T-helper 17 cell (primary cell): Measurements from ENCODE around the gene DOCK4. TPM values are rescaled to one million over a fixed set of nuclear protein-coding genes. Genes with fewer than 3 reads are reported as not detected.

Source experiments
- ATAC-seq: fragments of 150-1000 bp; cut with Tn5 transposase; 2 replicates; pipeline ENCODE4 v1.10.0; 2021; ENCODE audit warnings: mild to moderate bottlenecking, moderate library complexity
- DNase-seq, 3 donors: peaks; one replicate each; pipeline versions ENCODE4 v3.0.0 to v3.0.0-alpha.2; 2020 to 2021
- H3K9me3 ChIP-seq: one replicate; pipeline ENCODE4 v1.7.0; 2013; ENCODE audit warnings: low read length, mild to moderate bottlenecking; ENCODE audit not compliant: control insufficient read depth, poor library complexity, severe bottlenecking
- H3K27ac Mint-ChIP-seq: one replicate; pipeline ENCODE4 v1.8.0; 2022; ENCODE audit warnings: mild to moderate bottlenecking, moderate library complexity, mixed read lengths
- H3K27me3 Mint-ChIP-seq: one replicate; pipeline ENCODE4 v1.8.0; 2022; ENCODE audit warnings: mixed read lengths
- H3K36me3 Mint-ChIP-seq: one replicate; pipeline ENCODE4 v1.8.0; 2022; ENCODE audit warnings: low read depth, mixed read lengths
- H3K4me1 Mint-ChIP-seq: one replicate; pipeline ENCODE4 v1.8.0; 2022; ENCODE audit warnings: mild to moderate bottlenecking, mixed read lengths
- H3K4me3 Mint-ChIP-seq: one replicate; pipeline ENCODE4 v1.8.0; 2022; ENCODE audit warnings: mild to moderate bottlenecking, moderate library complexity, mixed read lengths
- total RNA-seq, 4 donors: library from RNA in 2 of 4; stranded (reverse) in 2 of 4; gene quantifications; one replicate each; pipeline ENCODE4 v1.2.3 and lab custom pipeline; 2022 to 2026

The DOCK4 gene
- total RNA-seq, 2 donors from 2014 or later: 0.18 to 0.57 TPM

GRCh38 chr7:112071856-112072255, 134.3 kb downstream of the DOCK4 start:
- H3K4me1 Mint-ChIP-seq: no peaks in the 10 kb centered on the region
- no peak for DNase-seq
- peaks cover 23% of the 10 kb centered on the region for H3K27me3 Mint-ChIP-seq
- H3K27ac Mint-ChIP-seq: no peak overlapping the region
- H3K36me3 Mint-ChIP-seq: no peaks in the 10 kb centered on the region
- no peaks in the 10 kb centered on the region for H3K9me3 ChIP-seq
- no peak overlapping the region for H3K4me3 Mint-ChIP-seq
- no peak for ATAC-seq

- H3K27me3 Mint-ChIP-seq: peaks cover 23% of the 10 kb centered on the region
- no peaks in the 10 kb centered on the region for H3K9me3 ChIP-seq
- ATAC-seq: no peak
- H3K27ac Mint-ChIP-seq: no peak overlapping the region
- H3K4me1 Mint-ChIP-seq: no peaks in the 10 kb centered on the region
- no peaks in the 10 kb centered on the region for H3K36me3 Mint-ChIP-seq
- no peak overlapping the region for H3K4me3 Mint-ChIP-seq
- DNase-seq: no peak
These were observed 135.4 kb downstream of the DOCK4 start for GRCh38 chr7:112070674-112071256.

GRCh38 chr7:112069879-112070321, 136.3 kb downstream of the DOCK4 start:
- no peak overlapping the region for H3K4me3 Mint-ChIP-seq
- H3K27me3 Mint-ChIP-seq: peaks cover 19% of the 10 kb centered on the region
- H3K27ac Mint-ChIP-seq: no peak overlapping the region
- ATAC-seq (no peak), DNase-seq (no peak)
- no peaks in the 10 kb centered on the region for H3K4me1 Mint-ChIP-seq
- no peaks in the 10 kb centered on the region for H3K9me3 ChIP-seq
- no peaks in the 10 kb centered on the region for H3K36me3 Mint-ChIP-seq

GRCh38 chr7:112068967-112069366, 137.2 kb downstream of the DOCK4 start:
- Mint-ChIP-seq H3K27ac (no peak overlapping the region), H3K4me1 (no peaks in the 10 kb centered on the region), H3K36me3 (no peaks in the 10 kb centered on the region), H3K4me3 (no peak overlapping the region), H3K27me3 (peaks cover 13% of the 10 kb centered on the region)
- H3K9me3 ChIP-seq: no peaks in the 10 kb centered on the region
- DNase-seq: no peak
- ATAC-seq: no peak

- ATAC-seq (no peak), DNase-seq (no peak)
- H3K9me3 ChIP-seq: no peaks in the 10 kb centered on the region
- Mint-ChIP-seq H3K36me3 (no peaks in the 10 kb centered on the region), H3K27ac (no peak overlapping the region), H3K4me1 (no peaks in the 10 kb centered on the region), H3K27me3 (peaks cover 24% of the 10 kb centered on the region), H3K4me3 (no peak overlapping the region)
These were observed 138.3 kb downstream of the DOCK4 start for GRCh38 chr7:112067632-112068540.

- ATAC-seq (no peak), DNase-seq (no peak)
- H3K27me3 Mint-ChIP-seq: peaks cover 29% of the 10 kb centered on the region
- H3K4me1 Mint-ChIP-seq: no peaks in the 10 kb centered on the region
- H3K36me3 Mint-ChIP-seq: no peaks in the 10 kb centered on the region
- H3K4me3 Mint-ChIP-seq: no peak overlapping the region
- H3K27ac Mint-ChIP-seq: no peak overlapping the region
- H3K9me3 ChIP-seq: no peaks in the 10 kb centered on the region
These were observed 139.0 kb downstream of the DOCK4 start for GRCh38 chr7:112067200-112067599.

GRCh38 chr7:112065758-112066157, 140.4 kb downstream of the DOCK4 start:
- ATAC-seq (no peak), DNase-seq (no peak)
- H3K27me3 Mint-ChIP-seq: peaks cover 36% of the 10 kb centered on the region
- no peaks in the 10 kb centered on the region for H3K4me1 Mint-ChIP-seq
- no peaks in the 10 kb centered on the region for H3K36me3 Mint-ChIP-seq
- no peak overlapping the region for H3K27ac Mint-ChIP-seq
- H3K4me3 Mint-ChIP-seq: no peak overlapping the region
- no peaks in the 10 kb centered on the region for H3K9me3 ChIP-seq

- H3K9me3 ChIP-seq: no peaks in the 10 kb centered on the region
- no peaks in the 10 kb centered on the region for H3K4me1 Mint-ChIP-seq
- H3K4me3 Mint-ChIP-seq: no peak overlapping the region
- H3K36me3 Mint-ChIP-seq: no peaks in the 10 kb centered on the region
- ATAC-seq (no peak), DNase-seq (no peak)
- H3K27ac Mint-ChIP-seq: no peak overlapping the region
- H3K27me3 Mint-ChIP-seq: peaks cover 36% of the 10 kb centered on the region
These were observed 141.4 kb downstream of the DOCK4 start for GRCh38 chr7:112064627-112065385.

- Mint-ChIP-seq H3K27ac (no peak overlapping the region), H3K4me3 (no peak overlapping the region), H3K36me3 (no peaks in the 10 kb centered on the region), H3K27me3 (peaks cover 41% of the 10 kb centered on the region), H3K4me1 (no peaks in the 10 kb centered on the region)
- no peak for ATAC-seq
- no peak for DNase-seq
- no peaks in the 10 kb centered on the region for H3K9me3 ChIP-seq
These were observed 142.2 kb downstream of the DOCK4 start for GRCh38 chr7:112063974-112064373.

- no peaks in the 10 kb centered on the region for H3K4me1 Mint-ChIP-seq
- no peak overlapping the region for H3K4me3 Mint-ChIP-seq
- H3K27me3 Mint-ChIP-seq: peaks cover 29% of the 10 kb centered on the region
- H3K36me3 Mint-ChIP-seq: no peaks in the 10 kb centered on the region
- no peaks in the 10 kb centered on the region for H3K9me3 ChIP-seq
- no peak overlapping the region for H3K27ac Mint-ChIP-seq
- ATAC-seq: no peak
- DNase-seq: no peak
These were observed 145.1 kb downstream of the DOCK4 start for GRCh38 chr7:112061051-112061450.

GRCh38 chr7:112060625-112061024, 145.6 kb downstream of the DOCK4 start:
- H3K4me1 Mint-ChIP-seq: no peaks in the 10 kb centered on the region
- no peaks in the 10 kb centered on the region for H3K36me3 Mint-ChIP-seq
- H3K27ac Mint-ChIP-seq: no peak overlapping the region
- no peak overlapping the region for H3K4me3 Mint-ChIP-seq
- ATAC-seq (no peak), DNase-seq (no peak)
- no peaks in the 10 kb centered on the region for H3K9me3 ChIP-seq
- peaks cover 29% of the 10 kb centered on the region for H3K27me3 Mint-ChIP-seq

GRCh38 chr7:112059675-112060074, 146.5 kb downstream of the DOCK4 start:
- Mint-ChIP-seq H3K27me3 (peaks cover 29% of the 10 kb centered on the region), H3K4me1 (no peaks in the 10 kb centered on the region), H3K4me3 (no peak overlapping the region), H3K36me3 (no peaks in the 10 kb centered on the region), H3K27ac (no peak overlapping the region)
- ATAC-seq: no peak
- H3K9me3 ChIP-seq: no peaks in the 10 kb centered on the region
- no peak for DNase-seq

- peaks cover 25% of the 10 kb centered on the region for H3K27me3 Mint-ChIP-seq
- no peak overlapping the region for H3K4me3 Mint-ChIP-seq
- H3K4me1 Mint-ChIP-seq: no peaks in the 10 kb centered on the region
- no peaks in the 10 kb centered on the region for H3K9me3 ChIP-seq
- no peak for ATAC-seq
- H3K36me3 Mint-ChIP-seq: no peaks in the 10 kb centered on the region
- H3K27ac Mint-ChIP-seq: no peak overlapping the region
- DNase-seq: no peak
These were observed 147.5 kb downstream of the DOCK4 start for GRCh38 chr7:112058686-112059085.
